ENCODE measurements around the gene CIC.
A peak's percentile ranks its signal among the peaks of the same experiment; 100 is the strongest.
"Not testable (repeated sequence)": the region's sequence is repeated elsewhere in the genome, so short reads cannot be mapped to it uniquely, and the experiment has no call there.

The CIC gene

GRCh38 chr19:42315024-42315423 is 46.0 kb downstream of the CIC start:
- no peak for DNase-seq

- DNase-seq, result peak; percentile 37
Measured at GRCh38 chr19:42316223-42317211, 47.5 kb downstream of the CIC start.

GRCh38 chr19:42317535-42317934 is 48.5 kb downstream of the CIC start:
- DNase-seq, result no peak

- DNase-seq, result no peak
Measured at GRCh38 chr19:42322305-42322704, 53.3 kb downstream of the CIC start.

GRCh38 chr19:42323473-42323851 is 54.4 kb downstream of the CIC start:
- peak; percentile 46 for DNase-seq

GRCh38 chr19:42323852-42324654 is 55.0 kb downstream of the CIC start:
- DNase-seq, result peak; percentile 29

- no peak for DNase-seq
Measured at GRCh38 chr19:42324655-42325307, 55.7 kb downstream of the CIC start.

GRCh38 chr19:42325308-42325895 is 56.4 kb downstream of the CIC start, which contains the start of gene MEGF8:
Gene MEGF8, plus strand, starts transcription at chr19:42325635. Its CDS starts 609 bp downstream, at chr19:42326244.
- DNase-seq, result peak; percentile 100

GRCh38 chr19:42325896-42326771 is 57.1 kb downstream of the CIC start:
- DNase-seq, result peak; percentile 27

- DNase-seq, result no peak
Measured at GRCh38 chr19:42326969-42327368, 57.9 kb downstream of the CIC start.

GRCh38 chr19:42327381-42327780 is 58.3 kb downstream of the CIC start:
- DNase-seq, result no peak

GRCh38 chr19:42328106-42328505 is 59.1 kb downstream of the CIC start:
- no peak for DNase-seq

- no peak for DNase-seq
Measured at GRCh38 chr19:42328854-42329253, 59.8 kb downstream of the CIC start.

GRCh38 chr19:42330241-42330711 is 61.2 kb downstream of the CIC start:
- no peak for DNase-seq

GRCh38 chr19:42331333-42331732 is 62.3 kb downstream of the CIC start:
- not testable (repeated sequence) for DNase-seq

- no peak for DNase-seq
Measured at GRCh38 chr19:42332059-42332458, 63.0 kb downstream of the CIC start.

- no peak for DNase-seq
Measured at GRCh38 chr19:42333018-42333417, 64.0 kb downstream of the CIC start.

GRCh38 chr19:42333975-42334696 is 65.1 kb downstream of the CIC start:
- DNase-seq, result no peak

- no peak for DNase-seq
Measured at GRCh38 chr19:42334697-42335373, 65.8 kb downstream of the CIC start.

GRCh38 chr19:42335374-42335936 is 66.4 kb downstream of the CIC start:
- no peak for DNase-seq
